Panc1 (cell line): ENCODE results near the gene LRRTM2. TPM values are rescaled to one million over a fixed set of nuclear protein-coding genes. Genes with fewer than 3 reads are reported as not detected.

Experiments used
- ATAC-seq: fragments of 200-7000 bp; cut with Tn5 transposase; 2 replicates; pipeline ENCODE4 v1.9.1; 2020; ENCODE audit warnings: mild to moderate bottlenecking, moderate library complexity
- BruUV-seq: library from RNA; stranded (reverse); fragments of 400-500 nt; replicated peaks from 2 replicates; lab custom pipeline; 2021; lab: Mats Ljungman, UMichigan
- CTCF ChIA-PET: fragments of 300-600 bp; sonication (Branson Sonifier 250); formaldehyde crosslinking; loops from one replicate; lab custom pipeline; 2022; ENCODE audit warnings: antibody characterized with exemption; lab: Charles Lee
- POLR2A ChIA-PET: fragments of 300-600 bp; sonication (Branson Sonifier 250); formaldehyde crosslinking; loops from one replicate; lab custom pipeline; 2022; ENCODE audit warnings: antibody characterized with exemption; lab: Charles Lee
- DNase-seq: peaks from one replicate; pipeline ENCODE4 v3.0.0-alpha.2; 2010; ENCODE audit warnings: low read depth, low spot score
- H3K27ac ChIP-seq: 2 replicates; pipeline ENCODE4 v1.5.1; 2011; ENCODE audit warnings: mild to moderate bottlenecking, low read length, inconsistent platforms
- H3K27me3 ChIP-seq: fragments of 200-500 bp; sonication (Bioruptor generic); 2 replicates; pipeline ENCODE4 v1.6.0; 2014; ENCODE audit warnings: low read length, inconsistent platforms; ENCODE audit not compliant: control insufficient read depth, insufficient read depth
- H3K36me3 ChIP-seq: fragments of 200-500 bp; sonication (Bioruptor generic); 2 replicates; pipeline ENCODE4 v1.5.1; 2014; ENCODE audit warnings: inconsistent platforms, mild to moderate bottlenecking, low read length, moderate library complexity; ENCODE audit not compliant: control insufficient read depth, insufficient read depth
- H3K4me1 ChIP-seq: 2 replicates; pipeline ENCODE4 v1.5.1; 2011; ENCODE audit warnings: inconsistent platforms, mild to moderate bottlenecking, low read length, moderate library complexity; ENCODE audit not compliant: control insufficient read depth, insufficient read depth
- H3K4me3 ChIP-seq, 2 experiments: 2 replicates each; pipeline ENCODE4 v1.5.1; 2011 to 2012; ENCODE audit warnings: low read depth in 2 of 2, low read length in 2 of 2, mild to moderate bottlenecking in 2 of 2, inconsistent platforms in 1 of 2, moderate library complexity in 1 of 2
- H3K9me3 ChIP-seq: fragments of 200-500 bp; sonication (Bioruptor generic); 2 replicates; pipeline ENCODE4 v1.5.1; 2014; ENCODE audit warnings: low read depth, mild to moderate bottlenecking, inconsistent platforms, low read length, moderate library complexity; ENCODE audit not compliant: control insufficient read depth, insufficient read depth
- CTCF ChIP-seq: fragments of 450-650 bp; IDR thresholded peaks from 2 replicates; pipeline ENCODE4 v1.5.1; 2017; ENCODE audit warnings: mild to moderate bottlenecking
- POLR2AphosphoS5 ChIP-seq: IDR thresholded peaks from 2 replicates; pipeline ENCODE4 v1.6.1; 2012; ENCODE audit warnings: mild to moderate bottlenecking, low read depth, low read length, moderate library complexity
- REST ChIP-seq, 2 experiments: IDR thresholded peaks; 2 replicates each; pipeline ENCODE4 v1.6.1; 2011 to 2012; ENCODE audit warnings: low read depth in 2 of 2, control low read depth in 1 of 2, low read length in 1 of 2, mild to moderate bottlenecking in 1 of 2, moderate library complexity in 1 of 2; ENCODE audit not compliant: insufficient read depth in 1 of 2
- SIN3A ChIP-seq: IDR thresholded peaks from 2 replicates; pipeline ENCODE4 v1.6.1; 2012; ENCODE audit warnings: low read depth, mild to moderate bottlenecking, low read length, moderate library complexity, borderline replicate concordance; ENCODE audit not compliant: insufficient read depth
- TCF7L2 ChIP-seq: IDR thresholded peaks from 2 replicates; pipeline ENCODE4 v1.6.1; 2011; ENCODE audit warnings: mild to moderate bottlenecking, low read depth, low read length, inconsistent platforms
- in situ Hi-C: cut with HindIII; loops from 2 replicates; pipeline ENCODE4 v1.10.0; 2016; ENCODE audit warnings: low sequenced_read_pairs, low pct_unique_long_range_greater_than_20kb
- intact Hi-C: fragments of 100-400 bp; cut with micrococcal nuclease; formaldehyde crosslinking; loops from one replicate; pipeline ENCODE4 v1.10.0; 2022; ENCODE audit not compliant: unreplicated experiment
- total RNA-seq: library from RNA; stranded (reverse); gene quantifications from one replicate; pipeline ENCODE4 v1.2.1, GENCODE V29; 2021; ENCODE audit not compliant: unreplicated experiment

LRRTM2 gene
- total RNA-seq, 1 experiment from 2014 or later: not detected

- no peaks in the 10 kb centered on the region for H3K9me3 ChIP-seq
- TF ChIP-seq POLR2AphosphoS5: no peak
- TF ChIP-seq TCF7L2: no peak
- no peak for TF ChIP-seq REST (IDR thresholded peaks at IDR 0.05; ENCODE audit: insufficient read depth in 1 of 2, low read depth in 2 of 2, low read length in 1 of 2)
- H3K4me3 ChIP-seq: no peak overlapping the region
- no peaks in the 10 kb centered on the region for H3K36me3 ChIP-seq
- ChIA-PET CTCF (no interaction called here), POLR2A (no interaction called here)
- H3K27ac ChIP-seq: no peak overlapping the region
- no peaks in the 10 kb centered on the region for H3K27me3 ChIP-seq
- no TSS peak for BruUV-seq
- ATAC-seq (no peak), DNase-seq (no peak)
- in situ Hi-C loops: no loop called here
- H3K4me1 ChIP-seq: peaks cover 10% of the 10 kb centered on the region; the same call in 1 of the 2 replicates
- intact Hi-C loops: no loop called here
These were observed 31.0 kb downstream of the LRRTM2 start for GRCh38 chr5:138844125-138844461.

GRCh38 chr5:138843316-138844124, 31.6 kb downstream of the LRRTM2 start:
- in situ Hi-C loops (no loop called here), intact Hi-C loops (no loop called here)
- Histone ChIP-seq H3K4me3 (no peak overlapping the region), H3K9me3 (no peaks in the 10 kb centered on the region), H3K27ac (no peak overlapping the region), H3K27me3 (no peaks in the 10 kb centered on the region), H3K4me1 (peaks cover 10% of the 10 kb centered on the region; the same call in 1 of the 2 replicates), H3K36me3 (no peaks in the 10 kb centered on the region)
- DNase-seq (no peak), ATAC-seq (no peak)
- ChIA-PET POLR2A (no interaction called here), CTCF (no interaction called here)
- TSS peak; percentile 3 for BruUV-seq
- TF ChIP-seq POLR2AphosphoS5 (no peak), CTCF (no peak), SIN3A (no peak), REST (IDR thresholded peaks at IDR 0.05; ENCODE audit: insufficient read depth in 1 of 2, low read depth in 2 of 2, low read length in 1 of 2) (no peak), TCF7L2 (no peak)
